Fibroblast of the conjunctiva (primary cell): ENCODE measurements around the gene SNCA.

Experiments
- DNase-seq: peaks from one replicate; pipeline ENCODE4 v3.0.0-alpha.2; 2010; ENCODE audit warnings: low read depth

SNCA gene

GRCh38 chr4:89704651-89705395, 132.1 kb downstream of the SNCA start:
- DNase-seq, result no peak

- DNase-seq, result no peak
Observed at GRCh38 chr4:89703829-89704590, 133.0 kb downstream of the SNCA start.

- DNase-seq, result no peak
Observed at GRCh38 chr4:89700766-89701423, 136.1 kb downstream of the SNCA start.

GRCh38 chr4:89685690-89686089, 151.3 kb downstream of the SNCA start:
- no peak for DNase-seq

GRCh38 chr4:89685277-89685676, 151.7 kb downstream of the SNCA start:
- no peak for DNase-seq

GRCh38 chr4:89684536-89684935, 152.4 kb downstream of the SNCA start:
- no peak for DNase-seq

- DNase-seq, result no peak
Observed at GRCh38 chr4:89682808-89683207, 154.2 kb downstream of the SNCA start.

- no peak for DNase-seq
Observed at GRCh38 chr4:89681671-89682070, 155.3 kb downstream of the SNCA start.

- DNase-seq, result no peak
Observed at GRCh38 chr4:89681219-89681618, 155.7 kb downstream of the SNCA start.

- no peak for DNase-seq
Observed at GRCh38 chr4:89674876-89675459, 162.0 kb downstream of the SNCA start.
